GM10847 (cell line): ENCODE results near the gene RPL18.

Experiments
- POLR2A ChIP-seq: IDR thresholded peaks from 2 replicates; pipeline ENCODE4 v1.6.1; 2011; ENCODE audit not compliant: insufficient read length; ENCODE audit errors: extremely low read depth

Gene RPL18

GRCh38 chr19:48646001-48646721 lies 27.2 kb upstream of the RPL18 start, which contains the start of gene CA11:
TSS of gene CA11 (minus strand) at chr19:48646187. CDS start at chr19:48645632, 555 bp downstream.
- TF ChIP-seq POLR2A: no peak

- TF ChIP-seq POLR2A: no peak
These were observed 26.6 kb upstream of the RPL18 start for GRCh38 chr19:48645620-48646000.

GRCh38 chr19:48644839-48645619 lies 26.1 kb upstream of the RPL18 start:
- TF ChIP-seq POLR2A: no peak

GRCh38 chr19:48644355-48644754 lies 25.4 kb upstream of the RPL18 start:
- no peak for TF ChIP-seq POLR2A

GRCh38 chr19:48642862-48643261 lies 23.9 kb upstream of the RPL18 start:
- TF ChIP-seq POLR2A: no peak

GRCh38 chr19:48641850-48642249 lies 22.9 kb upstream of the RPL18 start:
- TF ChIP-seq POLR2A: no peak

GRCh38 chr19:48639483-48640375 lies 20.8 kb upstream of the RPL18 start:
- no peak for TF ChIP-seq POLR2A

- TF ChIP-seq POLR2A: no peak
These were observed 19.9 kb upstream of the RPL18 start for GRCh38 chr19:48638831-48639381.

GRCh38 chr19:48637948-48638830 lies 19.2 kb upstream of the RPL18 start:
- TF ChIP-seq POLR2A: peak; percentile 28

- TF ChIP-seq POLR2A: no peak
These were observed 18.5 kb upstream of the RPL18 start for GRCh38 chr19:48637449-48637947.

GRCh38 chr19:48636859-48637448 lies 18.0 kb upstream of the RPL18 start, which contains the start of gene DBP:
TSS of gene DBP (minus strand) at chr19:48637379. CDS start at chr19:48636994, 385 bp downstream.
- no peak for TF ChIP-seq POLR2A

GRCh38 chr19:48635966-48636858 lies 17.2 kb upstream of the RPL18 start:
- TF ChIP-seq POLR2A: no peak
